ENCODE results near the gene ZKSCAN5.

ZKSCAN5 gene

DNA sequence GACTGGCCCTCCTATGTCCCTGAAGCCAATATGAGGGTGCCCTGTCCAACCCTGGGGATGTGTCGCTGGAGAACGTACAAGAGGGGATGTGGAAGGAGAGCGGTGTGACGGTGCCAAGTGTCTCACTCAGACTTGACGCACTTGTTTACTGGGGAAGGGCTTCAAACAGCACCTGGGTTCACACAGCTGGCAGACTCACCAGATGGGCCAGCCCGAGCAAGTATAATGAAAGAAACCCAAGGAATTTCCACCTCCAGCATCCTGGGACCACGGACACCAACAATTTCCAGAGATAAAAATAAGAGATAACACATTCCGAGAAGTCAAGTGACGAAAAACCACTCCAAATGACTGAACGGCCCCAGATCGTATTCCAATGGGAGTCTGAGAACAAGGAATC lies 43.8 kb upstream of the ZKSCAN5 start:
- DNase-seq (ENCODE audit: low read depth), result no peak
- TF ChIP-seq, protein P1, sequence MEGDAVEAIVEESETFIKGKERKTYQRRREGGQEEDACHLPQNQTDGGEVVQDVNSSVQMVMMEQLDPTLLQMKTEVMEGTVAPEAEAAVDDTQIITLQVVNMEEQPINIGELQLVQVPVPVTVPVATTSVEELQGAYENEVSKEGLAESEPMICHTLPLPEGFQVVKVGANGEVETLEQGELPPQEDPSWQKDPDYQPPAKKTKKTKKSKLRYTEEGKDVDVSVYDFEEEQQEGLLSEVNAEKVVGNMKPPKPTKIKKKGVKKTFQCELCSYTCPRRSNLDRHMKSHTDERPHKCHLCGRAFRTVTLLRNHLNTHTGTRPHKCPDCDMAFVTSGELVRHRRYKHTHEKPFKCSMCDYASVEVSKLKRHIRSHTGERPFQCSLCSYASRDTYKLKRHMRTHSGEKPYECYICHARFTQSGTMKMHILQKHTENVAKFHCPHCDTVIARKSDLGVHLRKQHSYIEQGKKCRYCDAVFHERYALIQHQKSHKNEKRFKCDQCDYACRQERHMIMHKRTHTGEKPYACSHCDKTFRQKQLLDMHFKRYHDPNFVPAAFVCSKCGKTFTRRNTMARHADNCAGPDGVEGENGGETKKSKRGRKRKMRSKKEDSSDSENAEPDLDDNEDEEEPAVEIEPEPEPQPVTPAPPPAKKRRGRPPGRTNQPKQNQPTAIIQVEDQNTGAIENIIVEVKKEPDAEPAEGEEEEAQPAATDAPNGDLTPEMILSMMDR (IDR thresholded peaks at IDR 0.05; ENCODE audit: control insufficient read depth, extremely low read depth, insufficient read depth), result no peak

DNA sequence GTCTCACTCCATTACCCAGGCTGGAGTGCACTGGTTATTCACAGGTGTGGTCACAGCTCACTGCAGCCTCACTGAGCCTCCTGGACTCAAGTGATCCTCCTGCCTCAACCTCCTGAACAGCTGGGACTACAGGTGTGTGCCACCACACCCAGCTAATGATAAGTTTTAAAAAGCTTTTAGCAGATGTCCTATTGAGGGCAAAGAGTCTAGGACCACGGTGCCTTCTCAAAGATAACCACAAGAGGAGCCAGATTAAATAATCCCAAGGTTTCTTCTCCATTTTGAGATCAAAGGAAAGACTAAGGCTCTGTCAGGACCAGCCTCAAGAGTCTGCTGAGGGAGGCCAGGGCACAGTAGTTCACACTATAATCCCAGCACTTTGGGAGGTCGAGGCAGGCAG lies 43.2 kb upstream of the ZKSCAN5 start:
- H3K4me3 ChIP-seq (ENCODE audit: low read depth, low read length), result no peak overlapping the region
- no peak for DNase-seq (ENCODE audit: low read depth)
- TF ChIP-seq, protein P1 (IDR thresholded peaks at IDR 0.05; ENCODE audit: control insufficient read depth, extremely low read depth, insufficient read depth), result no peak

More for the DNA sequence above, 43.8 kb upstream of the ZKSCAN5 start:
- no peak overlapping the region for H3K4me3 ChIP-seq (ENCODE audit: low read depth, low read length)

DNA sequence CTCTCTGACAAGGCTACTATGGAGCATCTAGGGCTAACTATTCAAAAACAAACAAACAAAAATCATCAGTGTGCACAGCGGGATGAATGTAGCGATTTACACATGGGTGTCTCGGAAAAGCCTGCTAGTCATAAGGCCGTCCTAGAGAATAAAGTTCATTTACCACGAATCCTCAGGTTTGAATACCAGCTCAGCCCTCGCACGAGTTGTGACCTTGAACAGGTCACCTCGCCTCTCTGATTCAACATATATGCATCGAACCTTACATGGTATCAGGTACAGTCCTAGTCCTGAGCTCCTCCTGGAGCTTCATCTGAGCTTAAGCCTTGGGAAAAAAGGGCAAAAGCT lies 39.1 kb upstream of the ZKSCAN5 start:
- H3K4me3 ChIP-seq (ENCODE audit: low read depth, low read length), result peak overlapping the region; percentile 100
- TF ChIP-seq, protein P1 (IDR thresholded peaks at IDR 0.05; ENCODE audit: control insufficient read depth, extremely low read depth, insufficient read depth), result no peak
- no peak for DNase-seq (ENCODE audit: low read depth)

DNA sequence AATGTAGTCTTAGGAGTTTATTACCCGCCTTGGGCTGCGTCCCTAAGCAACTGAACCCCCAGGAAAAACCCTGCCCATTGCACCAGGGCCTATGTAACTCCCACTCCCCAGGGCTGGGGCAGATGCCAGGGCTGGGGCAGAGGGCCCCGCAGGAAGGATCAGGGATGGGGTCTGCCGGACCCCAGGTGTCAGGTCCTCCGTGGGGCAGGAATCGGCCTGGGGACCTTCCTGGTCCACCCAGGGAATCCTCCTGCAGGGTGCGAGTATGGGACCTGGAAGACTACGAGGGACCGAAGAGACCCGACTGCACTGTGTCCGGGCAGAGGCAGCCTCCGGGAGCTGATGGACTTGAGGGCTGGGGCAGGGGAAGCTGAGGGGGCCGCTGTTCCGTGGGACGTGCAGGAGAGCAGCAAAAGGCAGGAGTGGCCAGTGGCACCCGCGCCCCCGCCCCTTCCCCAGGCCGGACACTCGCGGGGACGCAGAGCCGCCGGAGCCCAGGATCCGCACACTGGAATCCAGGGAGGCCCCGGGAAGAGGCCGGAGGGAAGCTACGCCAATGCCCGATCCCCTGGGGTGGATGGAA lies 36.0 kb upstream of the ZKSCAN5 start:
- DNase-seq (ENCODE audit: low read depth), result no peak
- no peak overlapping the region for H3K4me3 ChIP-seq (ENCODE audit: low read depth, low read length)
- TF ChIP-seq, protein P1 (IDR thresholded peaks at IDR 0.05; ENCODE audit: control insufficient read depth, extremely low read depth, insufficient read depth), result no peak

DNA sequence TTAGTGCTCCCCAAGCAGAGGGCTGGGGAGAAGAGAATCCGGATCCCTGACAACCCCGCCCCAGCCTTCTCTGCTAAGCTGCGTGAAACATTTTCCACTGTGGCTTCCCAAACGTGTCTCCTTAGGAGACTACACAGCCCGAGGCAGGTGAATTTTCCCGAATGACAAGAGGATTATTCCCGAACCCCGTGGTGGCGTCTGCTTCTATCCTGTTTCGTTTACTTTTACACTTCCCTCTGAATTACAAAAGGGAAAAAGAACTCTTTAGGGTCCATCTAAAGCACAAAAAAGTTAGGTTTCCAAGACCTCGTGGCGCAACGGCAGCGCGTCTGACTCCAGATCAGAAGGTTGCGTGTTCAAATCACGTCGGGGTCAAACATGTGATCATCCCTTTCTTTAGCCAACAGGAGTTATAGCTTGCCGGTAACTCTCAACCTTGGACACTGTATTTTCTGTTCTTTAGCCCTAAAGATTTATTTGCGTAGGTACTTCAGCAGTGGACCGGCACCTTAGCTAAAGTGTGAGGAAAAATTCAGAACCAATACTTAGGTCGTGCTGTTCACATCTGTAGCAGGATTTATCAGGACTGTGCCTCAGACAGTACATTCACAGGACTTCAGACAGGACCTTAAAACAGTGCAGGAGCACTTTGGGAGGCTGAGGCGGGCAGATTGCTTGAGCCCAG lies 34.9 kb upstream of the ZKSCAN5 start:
- DNase-seq (ENCODE audit: low read depth), result no peak
- TF ChIP-seq, protein P1 (IDR thresholded peaks at IDR 0.05; ENCODE audit: control insufficient read depth, extremely low read depth, insufficient read depth), result no peak
- H3K4me3 ChIP-seq (ENCODE audit: low read depth, low read length), result no peak overlapping the region

DNA sequence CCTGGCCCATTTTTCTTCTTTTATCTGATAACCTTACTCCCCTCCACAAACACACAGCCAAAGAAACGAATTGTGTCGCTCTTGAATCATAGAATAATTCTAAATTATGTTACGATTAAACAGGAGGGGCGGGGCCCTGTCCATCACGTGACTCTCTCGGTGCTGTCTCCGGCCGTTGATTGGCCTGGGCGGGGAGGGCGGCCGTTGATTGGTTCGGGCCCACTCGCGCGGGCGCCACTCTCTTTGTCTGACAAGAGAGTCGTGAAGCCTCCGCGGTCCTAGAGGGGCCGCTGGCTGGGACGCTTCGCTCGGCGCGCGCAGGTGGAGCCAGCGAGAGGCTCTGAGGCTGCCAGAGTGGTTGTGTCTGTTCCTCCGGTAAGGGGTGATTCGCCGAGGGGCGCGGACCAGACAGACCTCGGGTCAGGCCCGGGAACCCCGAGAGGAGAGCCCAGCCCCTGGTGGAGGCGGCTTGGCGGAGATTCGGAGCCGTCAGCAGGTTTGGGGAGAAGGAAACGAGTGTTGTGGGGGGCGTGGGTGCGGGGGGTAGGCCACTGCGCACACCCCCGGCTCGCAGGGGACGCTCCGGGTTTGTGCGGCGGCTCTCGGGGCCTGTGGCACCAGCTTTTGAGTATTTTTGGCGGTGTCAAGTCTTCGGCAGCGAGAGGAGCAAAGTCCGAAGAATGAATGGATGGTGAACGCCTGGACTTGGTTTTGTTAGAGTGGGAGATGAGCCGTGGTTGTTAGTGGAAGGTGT lies 31.7 kb upstream of the ZKSCAN5 start, which contains the start of gene ZNF789:
ZNF789 (plus strand) TSS at position 330 of the 754 bp plus-strand sequence. CDS start 3,567 bp downstream, outside the sequence.
- DNase-seq (ENCODE audit: low read depth), result peak; percentile 83
- TF ChIP-seq, protein P1 (IDR thresholded peaks at IDR 0.05; ENCODE audit: control insufficient read depth, extremely low read depth, insufficient read depth), result no peak
- peak within 1 kb of the TSS; percentile 81 for H3K4me3 ChIP-seq (ENCODE audit: low read depth, low read length)

Data from LNCaP clone FGC (cell line).